Chondrocyte (in vitro differentiated cells): ENCODE results near the gene HIRA. TPM values are rescaled to one million over a fixed set of nuclear protein-coding genes. Genes with fewer than 3 reads are reported as not detected.

ENCODE experiments used
- DNase-seq: peaks from one replicate; pipeline ENCODE4 v3.0.0; 2021; ENCODE audit warnings: mixed read lengths, low spot score
- H3K27ac Mint-ChIP-seq: one replicate; pipeline ENCODE4 v1.8.0; 2021; ENCODE audit warnings: mild to moderate bottlenecking, moderate library complexity, mixed read lengths; ENCODE audit not compliant: unreplicated experiment
- H3K27me3 Mint-ChIP-seq: 2 replicates; pipeline ENCODE4 v1.8.0; 2021; ENCODE audit warnings: low read depth, mixed read lengths
- H3K36me3 Mint-ChIP-seq: 2 replicates; pipeline ENCODE4 v1.8.0; 2021; ENCODE audit warnings: low read depth, mixed read lengths
- H3K4me1 Mint-ChIP-seq: 2 replicates; pipeline ENCODE4 v1.8.0; 2021; ENCODE audit warnings: low read depth, mild to moderate bottlenecking, mixed read lengths
- H3K4me3 Mint-ChIP-seq: one replicate; pipeline ENCODE4 v1.8.0; 2021; ENCODE audit warnings: mild to moderate bottlenecking, moderate library complexity, mixed read lengths; ENCODE audit not compliant: unreplicated experiment
- H3K9me3 Mint-ChIP-seq: 2 replicates; pipeline ENCODE4 v1.8.0; 2021; ENCODE audit warnings: low read depth, mixed read lengths
- CTCF ChIP-seq: fragments of 200-600 bp; sonication (generic); IDR thresholded peaks from 2 replicates; pipeline ENCODE4 v1.5.0; 2021; ENCODE audit warnings: antibody characterized with exemption, mild to moderate bottlenecking, moderate library complexity
- total RNA-seq: library from RNA; stranded (reverse); gene quantifications from 3 replicates; pipeline ENCODE4 v1.2.1, GENCODE V29; 2021

HIRA gene
- total RNA-seq, 1 donor from 2014 or later, result 31.8 TPM

- no peaks in the 10 kb centered on the region for H3K4me1 Mint-ChIP-seq
- H3K27ac Mint-ChIP-seq, result no peak overlapping the region
- DNase-seq, result no peak
- H3K9me3 Mint-ChIP-seq, result no peaks in the 10 kb centered on the region
- TF ChIP-seq CTCF, result no peak
- H3K36me3 Mint-ChIP-seq, result peaks cover 38% of the 10 kb centered on the region
- no peaks in the 10 kb centered on the region for H3K27me3 Mint-ChIP-seq
- no peak overlapping the region for H3K4me3 Mint-ChIP-seq
These were observed 78.0 kb downstream of the HIRA start for GRCh38 chr22:19353363-19354131.

GRCh38 chr22:19352766-19353165 lies 78.8 kb downstream of the HIRA start:
- H3K36me3 Mint-ChIP-seq, result peaks cover 34% of the 10 kb centered on the region
- no peak overlapping the region for H3K4me3 Mint-ChIP-seq
- DNase-seq, result no peak
- H3K4me1 Mint-ChIP-seq, result no peaks in the 10 kb centered on the region
- H3K27ac Mint-ChIP-seq, result no peak overlapping the region
- H3K27me3 Mint-ChIP-seq, result no peaks in the 10 kb centered on the region
- no peak for TF ChIP-seq CTCF
- H3K9me3 Mint-ChIP-seq, result no peaks in the 10 kb centered on the region

- no peak for DNase-seq
- peaks cover 34% of the 10 kb centered on the region for H3K36me3 Mint-ChIP-seq
- H3K4me3 Mint-ChIP-seq, result no peak overlapping the region
- no peaks in the 10 kb centered on the region for H3K27me3 Mint-ChIP-seq
- no peaks in the 10 kb centered on the region for H3K4me1 Mint-ChIP-seq
- peak overlapping the region; percentile 34 for H3K27ac Mint-ChIP-seq
- TF ChIP-seq CTCF, result no peak
- no peaks in the 10 kb centered on the region for H3K9me3 Mint-ChIP-seq
These were observed 79.3 kb downstream of the HIRA start for GRCh38 chr22:19352217-19352616.

GRCh38 chr22:19351604-19352003 lies 79.9 kb downstream of the HIRA start:
- TF ChIP-seq CTCF, result no peak
- no peak for DNase-seq
- Mint-ChIP-seq H3K36me3 (peaks cover 34% of the 10 kb centered on the region), H3K27ac (no peak overlapping the region), H3K27me3 (no peaks in the 10 kb centered on the region), H3K4me3 (no peak overlapping the region), H3K9me3 (no peaks in the 10 kb centered on the region), H3K4me1 (no peaks in the 10 kb centered on the region)

GRCh38 chr22:19350947-19351346 lies 80.6 kb downstream of the HIRA start:
- Mint-ChIP-seq H3K4me3 (no peak overlapping the region), H3K4me1 (no peaks in the 10 kb centered on the region), H3K27ac (peak overlapping the region; percentile 1), H3K36me3 (peaks cover 40% of the 10 kb centered on the region), H3K27me3 (no peaks in the 10 kb centered on the region), H3K9me3 (no peaks in the 10 kb centered on the region)
- no peak for TF ChIP-seq CTCF
- DNase-seq, result no peak
